MM.1S (cell line): ENCODE data around the gene LCTL.

ENCODE experiments used
- CTCF ChIP-seq: fragments of 300-600 bp; sonication (generic); IDR thresholded peaks from 2 replicates; pipeline ENCODE4 v1.5.1; 2016; ENCODE audit warnings: antibody characterized with exemption, low read length, mixed read lengths
- EZH2 ChIP-seq: fragments of 300-600 bp; sonication (generic); optimal IDR thresholded peaks from 2 replicates; pipeline ENCODE3; 2017; ENCODE audit warnings: low read depth, mild to moderate bottlenecking, antibody characterized with exemption, low read length, mixed read lengths

GRCh38 chr15:66535056-66535455 lies 30.7 kb downstream of the LCTL start:
- TF ChIP-seq CTCF (no peak), EZH2 (no peak)
